Measurements from ENCODE around the gene LUC7L2. TPM values are rescaled to one million over a fixed set of nuclear protein-coding genes. Genes with fewer than 3 reads are reported as not detected.

LUC7L2 gene
- total and polyA plus RNA-seq, 10 of the 15 experiments (the other 5 are each of a cell fraction or from before 2014, with no cell fraction given) = 31.7 to 98.7 (median 68.6) TPM

DNA sequence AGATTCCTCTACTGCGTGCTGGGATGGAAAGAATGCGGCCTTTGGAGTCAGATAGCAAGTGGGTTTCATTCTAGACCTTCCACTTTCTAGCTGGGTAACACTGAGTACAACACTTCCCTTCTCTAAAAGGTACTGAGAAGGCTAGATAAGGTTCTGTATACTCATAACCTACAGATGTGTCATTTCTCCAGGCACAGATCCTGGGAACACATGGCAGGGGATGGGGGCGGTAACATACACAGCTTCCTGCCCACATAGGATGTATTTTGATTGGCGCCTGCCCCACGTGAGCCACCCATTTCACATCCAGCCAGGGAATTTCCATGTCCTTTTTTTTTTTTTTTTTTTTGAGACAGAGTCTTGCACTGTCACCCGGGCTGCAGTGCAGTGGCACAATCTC lies 91.9 kb downstream of the LUC7L2 start:
- Histone ChIP-seq H3K79me2 (ENCODE audit: control insufficient read depth, insufficient read depth, low read length) (no peaks in the 10 kb centered on the region), H3K36me3 (ENCODE audit: control insufficient read depth in 2 of 2, insufficient read depth in 2 of 2, low read length in 1 of 2) (no peaks in the 10 kb centered on the region), H3K9me3 (replicated peaks; ENCODE audit: control insufficient read depth, insufficient read depth, low read length) (no peaks in the 10 kb centered on the region), H3K4me3 (no peak overlapping the region), H3K27me3 (replicated peaks in 1 of 2; ENCODE audit: control insufficient read depth in 2 of 2, insufficient read depth in 2 of 2, low read length in 1 of 2) (no peaks in the 10 kb centered on the region), H3K27ac (ENCODE audit: control insufficient read depth, insufficient read depth) (no peak overlapping the region), H3K4me2 (ENCODE audit: control insufficient read depth, insufficient read depth) (no peak overlapping the region), H3K9ac (ENCODE audit: control insufficient read depth, insufficient read depth, low read length) (no peak overlapping the region), H2AFZ (ENCODE audit: control insufficient read depth, low read depth, low read length) (no peak overlapping the region), H4K20me1 (ENCODE audit: control insufficient read depth, insufficient read depth) (no peaks in the 10 kb centered on the region), H3K4me1 (ENCODE audit: control insufficient read depth, insufficient read depth, low read length) (no peaks in the 10 kb centered on the region)
- ChIA-PET SMC1A (ENCODE audit: uncharacterized antibody, unreplicated experiment) (no interaction called here), RAD21 (ENCODE audit: unreplicated experiment) (no interaction called here), POLR2A (interaction anchor here (0.6 kb wide), 1 partner anchor 13 kb away, joined by 3 read pairs; no protein-coding TSS in a partner anchor), CTCF (interaction anchor here (4.3 kb wide), 1 partner anchor 17 kb away, joined by 21 read pairs; no protein-coding TSS in a partner anchor)
- FAIRE-seq = no peak
- intact Hi-C loops (cut with micrococcal nuclease; ENCODE audit: unreplicated experiment) = no loop called here
- no peak for ATAC-seq
- BruUV-seq (replicated peaks) = no TSS peak
- TF ChIP-seq, protein P1, sequence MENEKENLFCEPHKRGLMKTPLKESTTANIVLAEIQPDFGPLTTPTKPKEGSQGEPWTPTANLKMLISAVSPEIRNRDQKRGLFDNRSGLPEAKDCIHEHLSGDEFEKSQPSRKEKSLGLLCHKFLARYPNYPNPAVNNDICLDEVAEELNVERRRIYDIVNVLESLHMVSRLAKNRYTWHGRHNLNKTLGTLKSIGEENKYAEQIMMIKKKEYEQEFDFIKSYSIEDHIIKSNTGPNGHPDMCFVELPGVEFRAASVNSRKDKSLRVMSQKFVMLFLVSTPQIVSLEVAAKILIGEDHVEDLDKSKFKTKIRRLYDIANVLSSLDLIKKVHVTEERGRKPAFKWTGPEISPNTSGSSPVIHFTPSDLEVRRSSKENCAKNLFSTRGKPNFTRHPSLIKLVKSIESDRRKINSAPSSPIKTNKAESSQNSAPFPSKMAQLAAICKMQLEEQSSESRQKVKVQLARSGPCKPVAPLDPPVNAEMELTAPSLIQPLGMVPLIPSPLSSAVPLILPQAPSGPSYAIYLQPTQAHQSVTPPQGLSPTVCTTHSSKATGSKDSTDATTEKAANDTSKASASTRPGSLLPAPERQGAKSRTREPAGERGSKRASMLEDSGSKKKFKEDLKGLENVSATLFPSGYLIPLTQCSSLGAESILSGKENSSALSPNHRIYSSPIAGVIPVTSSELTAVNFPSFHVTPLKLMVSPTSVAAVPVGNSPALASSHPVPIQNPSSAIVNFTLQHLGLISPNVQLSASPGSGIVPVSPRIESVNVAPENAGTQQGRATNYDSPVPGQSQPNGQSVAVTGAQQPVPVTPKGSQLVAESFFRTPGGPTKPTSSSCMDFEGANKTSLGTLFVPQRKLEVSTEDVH (IDR thresholded peaks at IDR 0.05; ENCODE audit: low read depth, partially characterized antibody) = no peak
- no peak for TF ChIP-seq NRF1 (conservative IDR thresholded peaks at IDR 0.05; ENCODE audit: low read depth, low read length)
- TF ChIP-seq, protein P2, sequence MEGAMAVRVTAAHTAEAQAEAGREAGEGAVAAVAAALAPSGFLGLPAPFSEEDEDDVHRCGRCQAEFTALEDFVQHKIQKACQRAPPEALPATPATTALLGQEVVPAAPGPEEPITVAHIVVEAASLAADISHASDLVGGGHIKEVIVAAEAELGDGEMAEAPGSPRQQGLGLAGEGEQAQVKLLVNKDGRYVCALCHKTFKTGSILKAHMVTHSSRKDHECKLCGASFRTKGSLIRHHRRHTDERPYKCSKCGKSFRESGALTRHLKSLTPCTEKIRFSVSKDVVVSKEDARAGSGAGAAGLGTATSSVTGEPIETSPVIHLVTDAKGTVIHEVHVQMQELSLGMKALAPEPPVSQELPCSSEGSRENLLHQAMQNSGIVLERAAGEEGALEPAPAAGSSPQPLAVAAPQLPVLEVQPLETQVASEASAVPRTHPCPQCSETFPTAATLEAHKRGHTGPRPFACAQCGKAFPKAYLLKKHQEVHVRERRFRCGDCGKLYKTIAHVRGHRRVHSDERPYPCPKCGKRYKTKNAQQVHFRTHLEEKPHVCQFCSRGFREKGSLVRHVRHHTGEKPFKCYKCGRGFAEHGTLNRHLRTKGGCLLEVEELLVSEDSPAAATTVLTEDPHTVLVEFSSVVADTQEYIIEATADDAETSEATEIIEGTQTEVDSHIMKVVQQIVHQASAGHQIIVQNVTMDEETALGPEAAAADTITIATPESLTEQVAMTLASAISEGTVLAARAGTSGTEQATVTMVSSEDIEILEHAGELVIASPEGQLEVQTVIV (IDR thresholded peaks at IDR 0.05; ENCODE audit: borderline replicate concordance, partially characterized antibody) = no peak
- TF ChIP-seq, protein P3, sequence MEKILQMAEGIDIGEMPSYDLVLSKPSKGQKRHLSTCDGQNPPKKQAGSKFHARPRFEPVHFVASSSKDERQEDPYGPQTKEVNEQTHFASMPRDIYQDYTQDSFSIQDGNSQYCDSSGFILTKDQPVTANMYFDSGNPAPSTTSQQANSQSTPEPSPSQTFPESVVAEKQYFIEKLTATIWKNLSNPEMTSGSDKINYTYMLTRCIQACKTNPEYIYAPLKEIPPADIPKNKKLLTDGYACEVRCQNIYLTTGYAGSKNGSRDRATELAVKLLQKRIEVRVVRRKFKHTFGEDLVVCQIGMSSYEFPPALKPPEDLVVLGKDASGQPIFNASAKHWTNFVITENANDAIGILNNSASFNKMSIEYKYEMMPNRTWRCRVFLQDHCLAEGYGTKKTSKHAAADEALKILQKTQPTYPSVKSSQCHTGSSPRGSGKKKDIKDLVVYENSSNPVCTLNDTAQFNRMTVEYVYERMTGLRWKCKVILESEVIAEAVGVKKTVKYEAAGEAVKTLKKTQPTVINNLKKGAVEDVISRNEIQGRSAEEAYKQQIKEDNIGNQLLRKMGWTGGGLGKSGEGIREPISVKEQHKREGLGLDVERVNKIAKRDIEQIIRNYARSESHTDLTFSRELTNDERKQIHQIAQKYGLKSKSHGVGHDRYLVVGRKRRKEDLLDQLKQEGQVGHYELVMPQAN (conservative IDR thresholded peaks at IDR 0.05) = no peak
- TF ChIP-seq NR2F1 (conservative IDR thresholded peaks at IDR 0.05) = no peak
- no peak for TF ChIP-seq RBBP5 (conservative IDR thresholded peaks at IDR 0.05)
- TF ChIP-seq, protein P4, sequence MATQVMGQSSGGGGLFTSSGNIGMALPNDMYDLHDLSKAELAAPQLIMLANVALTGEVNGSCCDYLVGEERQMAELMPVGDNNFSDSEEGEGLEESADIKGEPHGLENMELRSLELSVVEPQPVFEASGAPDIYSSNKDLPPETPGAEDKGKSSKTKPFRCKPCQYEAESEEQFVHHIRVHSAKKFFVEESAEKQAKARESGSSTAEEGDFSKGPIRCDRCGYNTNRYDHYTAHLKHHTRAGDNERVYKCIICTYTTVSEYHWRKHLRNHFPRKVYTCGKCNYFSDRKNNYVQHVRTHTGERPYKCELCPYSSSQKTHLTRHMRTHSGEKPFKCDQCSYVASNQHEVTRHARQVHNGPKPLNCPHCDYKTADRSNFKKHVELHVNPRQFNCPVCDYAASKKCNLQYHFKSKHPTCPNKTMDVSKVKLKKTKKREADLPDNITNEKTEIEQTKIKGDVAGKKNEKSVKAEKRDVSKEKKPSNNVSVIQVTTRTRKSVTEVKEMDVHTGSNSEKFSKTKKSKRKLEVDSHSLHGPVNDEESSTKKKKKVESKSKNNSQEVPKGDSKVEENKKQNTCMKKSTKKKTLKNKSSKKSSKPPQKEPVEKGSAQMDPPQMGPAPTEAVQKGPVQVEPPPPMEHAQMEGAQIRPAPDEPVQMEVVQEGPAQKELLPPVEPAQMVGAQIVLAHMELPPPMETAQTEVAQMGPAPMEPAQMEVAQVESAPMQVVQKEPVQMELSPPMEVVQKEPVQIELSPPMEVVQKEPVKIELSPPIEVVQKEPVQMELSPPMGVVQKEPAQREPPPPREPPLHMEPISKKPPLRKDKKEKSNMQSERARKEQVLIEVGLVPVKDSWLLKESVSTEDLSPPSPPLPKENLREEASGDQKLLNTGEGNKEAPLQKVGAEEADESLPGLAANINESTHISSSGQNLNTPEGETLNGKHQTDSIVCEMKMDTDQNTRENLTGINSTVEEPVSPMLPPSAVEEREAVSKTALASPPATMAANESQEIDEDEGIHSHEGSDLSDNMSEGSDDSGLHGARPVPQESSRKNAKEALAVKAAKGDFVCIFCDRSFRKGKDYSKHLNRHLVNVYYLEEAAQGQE (IDR thresholded peaks at IDR 0.05; ENCODE audit: low read depth, low read length) = no peak
- no peak for TF ChIP-seq HDAC2 (IDR thresholded peaks at IDR 0.05)
- no peak for TF ChIP-seq NFYB (IDR thresholded peaks at IDR 0.05; ENCODE audit: insufficient read depth, low read depth, low read length)
- TF ChIP-seq SMC3 (IDR thresholded peaks at IDR 0.05; ENCODE audit: borderline replicate concordance, low read length) = no peak
- TF ChIP-seq POLR2A (IDR thresholded peaks at IDR 0.05; ENCODE audit: low read depth, low read length) = no peak
- in situ Hi-C loops (cut with MboI) = no loop called here
- 49% methylated on average over 5 of the region's 6 CpGs for WGBS (ENCODE audit: insufficient coverage, insufficient replicate concordance, low lambda C conversion rate, missing lambda C conversion rate)
- DNase-seq (ENCODE audit: low read depth, low spot score) = no peak
